Occipital lobe (tissue), 2 donors: ENCODE results near the gene CFAP20. TPM values are rescaled to one million over a fixed set of nuclear protein-coding genes. Genes with fewer than 3 reads are reported as not detected.

ENCODE experiments used
- DNase-seq: peaks from one replicate; lab custom pipeline; 2025; lab: John Stamatoyannopoulos, UW
- total RNA-seq: library from RNA; depleted of rRNA; stranded (reverse); fragments of >200 nt; gene quantifications from one replicate; pipeline ENCODE4 v1.2.3, GENCODE V29; 2014

The CFAP20 gene
- total RNA-seq, 1 donor from 2014 or later = 82.8 TPM

DNA sequence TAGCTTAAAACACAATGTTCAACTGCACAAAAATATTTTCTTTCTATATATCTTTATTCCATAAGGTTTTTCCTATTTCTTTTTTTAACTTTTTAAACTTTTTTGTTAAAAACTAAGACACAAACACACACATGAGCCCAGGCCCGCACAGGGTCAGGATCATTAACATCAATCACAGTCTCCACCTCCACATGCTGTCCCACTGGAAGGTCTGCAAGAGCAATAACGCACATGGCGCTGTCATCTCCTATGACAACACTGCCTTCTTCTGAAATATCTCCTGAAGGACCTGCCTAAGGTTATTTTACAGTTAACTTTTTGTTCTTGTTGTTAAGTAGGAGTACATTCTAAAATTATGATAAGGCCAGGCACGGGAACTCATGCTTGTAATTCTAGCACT lies 4.1 kb downstream of the CFAP20 start:
- DNase-seq = no peak

DNA sequence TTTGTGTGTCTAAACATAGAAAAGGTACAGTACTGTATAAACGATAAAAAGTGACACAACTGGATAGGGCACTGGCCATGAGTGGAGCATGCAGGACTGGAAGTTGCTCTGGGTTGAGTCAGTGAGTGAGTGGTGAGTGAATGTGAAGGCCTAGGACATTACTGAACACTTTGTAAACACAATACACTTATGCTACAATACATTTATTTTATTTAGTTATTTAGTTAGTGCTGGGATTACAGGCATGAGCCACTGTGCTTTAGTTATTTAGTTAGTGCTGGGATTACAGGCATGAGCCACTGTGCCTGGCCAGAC lies 4.6 kb downstream of the CFAP20 start:
- DNase-seq = no peak

- no peak for DNase-seq
These were observed 5.1 kb downstream of the CFAP20 start for GRCh38 chr16:58123896-58124600.

- no peak for DNase-seq
These were observed 8.0 kb downstream of the CFAP20 start for GRCh38 chr16:58121132-58121531.

DNA sequence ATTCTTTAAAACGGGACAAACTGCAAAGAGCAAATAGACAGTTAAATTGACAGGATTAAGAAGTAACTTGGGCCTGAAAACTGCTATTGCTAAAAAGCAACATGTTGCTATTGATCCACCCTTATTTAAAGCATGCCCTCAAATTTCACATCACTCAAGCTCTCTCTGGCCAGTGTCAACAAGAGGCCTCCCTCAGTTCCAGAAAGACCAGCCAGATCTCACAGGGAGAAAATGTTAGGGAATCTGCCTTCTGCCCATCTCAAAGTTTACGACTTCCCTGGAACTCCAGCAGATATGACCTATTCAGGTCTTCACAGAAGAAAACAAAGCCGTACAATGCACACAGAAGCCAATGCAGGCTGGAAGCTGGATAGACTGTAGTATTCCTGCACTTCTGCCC lies 8.9 kb downstream of the CFAP20 start:
- no peak for DNase-seq

DNA sequence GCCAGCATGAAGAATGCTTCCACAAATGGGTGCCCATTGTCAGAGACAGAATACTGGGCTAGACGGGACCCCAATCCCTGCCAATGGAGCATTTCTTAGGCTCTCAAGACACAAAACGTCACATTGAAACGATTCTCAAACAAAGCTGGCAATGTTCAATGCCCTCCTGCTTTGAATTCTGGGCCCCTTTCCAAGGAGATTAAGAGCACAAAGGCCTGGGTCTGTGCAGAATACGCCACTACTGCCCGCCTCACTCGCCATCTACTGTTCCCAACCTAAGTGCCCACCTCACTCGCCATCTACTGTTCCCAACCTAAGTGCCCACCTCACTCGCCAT lies 9.7 kb downstream of the CFAP20 start:
- peak; percentile 7 for DNase-seq

GRCh38 chr16:58118801-58119508 lies 10.2 kb downstream of the CFAP20 start:
- DNase-seq = no peak

DNA sequence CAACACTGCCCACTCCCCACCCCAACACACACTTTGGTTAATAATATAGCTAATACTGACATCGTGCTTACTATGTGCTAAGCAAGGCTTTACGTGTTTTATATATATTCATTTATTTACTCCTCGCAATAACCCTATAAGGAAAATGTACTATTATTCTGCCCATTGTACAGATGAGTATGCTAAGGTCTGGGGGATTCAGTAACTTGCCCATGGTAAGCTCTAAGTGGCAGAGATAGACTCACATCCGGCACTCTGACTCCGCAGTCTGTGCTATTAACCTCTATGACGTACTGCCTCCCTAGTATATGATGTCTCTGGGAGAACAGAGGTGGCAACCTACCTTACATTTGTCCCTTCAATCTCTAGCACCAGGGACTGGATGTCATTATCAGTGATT lies 12.7 kb downstream of the CFAP20 start:
- no peak for DNase-seq

DNA sequence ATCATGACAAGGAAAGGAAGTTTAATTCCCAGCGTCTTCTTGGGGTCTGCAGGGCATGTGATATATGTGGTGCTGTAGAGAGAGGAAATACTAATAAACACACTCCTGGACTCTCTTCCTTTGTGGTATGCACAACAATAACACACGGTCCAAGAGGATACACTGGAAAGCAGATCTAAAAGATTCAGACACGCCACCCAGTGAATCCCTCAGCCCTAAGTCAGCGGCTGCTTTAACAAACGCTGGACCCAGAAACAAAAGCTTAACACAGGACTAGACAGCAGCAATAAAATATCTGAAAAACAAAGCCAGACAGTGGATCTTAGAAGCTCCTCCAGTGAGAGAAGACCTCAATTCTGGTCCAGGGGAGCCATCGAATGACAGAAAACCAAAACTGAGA lies 13.1 kb downstream of the CFAP20 start:
- DNase-seq = no peak

DNA sequence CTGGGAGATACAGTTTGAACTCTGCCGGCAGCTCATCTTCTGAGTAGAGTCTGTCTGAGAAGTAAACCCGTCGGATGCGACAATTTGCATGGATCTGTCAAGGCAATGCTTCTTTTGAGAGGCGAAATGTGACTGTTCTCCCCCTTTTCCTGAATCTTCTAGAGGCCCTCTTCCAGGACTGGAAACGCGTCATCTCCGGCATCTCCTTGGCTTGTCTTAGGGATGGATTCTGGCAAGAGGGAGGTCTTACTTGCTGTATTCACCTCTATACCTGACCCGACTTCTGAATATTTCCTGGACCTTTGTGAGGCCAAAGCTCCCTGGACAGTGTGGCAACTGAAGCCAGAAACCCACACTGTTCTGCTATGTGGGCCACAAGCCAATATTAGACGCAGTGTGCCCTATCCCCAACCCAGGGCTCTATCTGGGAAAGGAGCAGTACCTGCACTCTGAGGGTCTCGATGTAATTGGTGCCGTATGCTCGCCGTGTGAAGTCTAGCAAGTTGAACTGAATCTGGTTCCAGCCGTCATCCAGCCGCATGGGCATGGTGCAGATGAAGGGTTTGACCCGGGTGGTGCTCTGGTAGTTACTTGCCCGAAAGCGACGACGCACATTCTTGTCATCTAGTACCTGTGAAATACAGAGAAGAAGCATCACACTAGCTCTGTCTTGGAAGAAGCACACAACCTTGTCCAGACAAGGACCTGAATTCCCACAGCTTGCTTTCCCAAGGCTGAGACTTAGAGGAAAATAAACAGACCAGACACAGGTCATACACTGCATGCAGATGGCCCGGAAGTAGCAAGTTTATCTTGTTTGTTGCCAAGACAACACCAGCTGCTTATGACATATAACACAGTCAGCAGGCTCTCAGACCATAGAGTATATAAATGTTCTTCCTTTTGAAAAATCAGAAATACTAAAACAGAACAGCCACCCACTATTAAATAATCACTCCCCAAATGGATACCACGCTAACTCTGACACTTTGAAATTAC lies 14.1 kb downstream of the CFAP20 start:
- no peak for DNase-seq

- DNase-seq = no peak
These were observed 17.9 kb downstream of the CFAP20 start for GRCh38 chr16:58111302-58111627.

- DNase-seq = no peak
These were observed 18.4 kb downstream of the CFAP20 start for GRCh38 chr16:58110571-58111301.

DNA sequence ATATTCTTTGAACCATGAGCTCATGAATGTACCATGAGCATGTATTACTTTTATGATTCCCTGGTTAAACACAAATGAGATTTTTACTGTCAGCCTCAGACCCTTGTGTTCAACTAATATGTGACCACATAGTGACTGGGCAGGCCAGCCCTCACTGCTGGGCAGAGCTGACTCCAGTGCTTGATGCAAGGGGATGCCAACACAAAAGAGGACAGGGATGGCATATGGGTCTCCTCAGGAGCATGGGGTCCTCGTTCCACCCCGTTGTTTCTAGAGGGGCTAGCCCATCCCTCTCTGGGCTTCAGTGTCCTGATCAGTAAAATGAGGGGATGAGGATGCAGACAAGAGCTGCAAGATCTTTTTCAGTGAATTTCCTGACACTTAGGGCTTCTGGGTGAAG lies 19.3 kb downstream of the CFAP20 start:
- no peak for DNase-seq

DNA sequence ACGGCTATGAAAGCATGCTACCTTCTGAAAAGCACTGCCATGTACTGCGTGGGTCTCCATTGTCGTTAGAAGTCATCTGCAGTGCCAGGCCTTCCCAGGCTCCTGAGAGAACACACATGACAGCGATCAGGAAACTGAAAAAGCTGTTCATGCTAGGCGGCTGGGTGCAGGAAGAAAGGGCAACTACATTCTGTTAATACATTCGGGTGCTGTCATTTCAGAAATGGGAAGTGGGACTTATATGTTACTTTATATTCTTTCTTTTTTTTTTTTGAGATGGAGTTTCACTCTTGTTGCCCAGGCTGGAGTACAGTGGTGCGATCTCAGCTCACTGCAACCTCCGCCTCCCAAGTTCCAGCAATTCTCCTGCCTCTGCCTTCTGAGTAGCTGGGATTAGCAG lies 19.9 kb downstream of the CFAP20 start:
- DNase-seq = no peak

DNA sequence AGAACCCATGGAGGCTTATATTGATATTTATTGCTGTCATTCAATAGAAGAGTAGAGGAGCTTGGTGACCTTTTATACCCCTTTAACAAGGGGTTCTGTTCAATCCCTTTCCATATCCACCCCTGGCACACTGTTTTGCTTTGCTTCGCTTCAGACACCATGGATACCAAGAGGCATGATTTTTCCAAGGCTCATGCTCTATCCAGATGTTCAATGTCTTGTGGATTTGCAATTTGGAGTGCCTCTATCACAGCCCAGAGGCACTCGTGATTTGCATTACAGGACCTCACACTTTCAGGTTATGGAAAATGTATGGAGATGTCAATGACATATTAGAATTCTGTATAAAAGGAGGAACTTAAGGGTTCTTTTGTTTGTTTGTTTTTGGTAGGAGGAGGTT lies 21.5 kb downstream of the CFAP20 start:
- DNase-seq = no peak

DNA sequence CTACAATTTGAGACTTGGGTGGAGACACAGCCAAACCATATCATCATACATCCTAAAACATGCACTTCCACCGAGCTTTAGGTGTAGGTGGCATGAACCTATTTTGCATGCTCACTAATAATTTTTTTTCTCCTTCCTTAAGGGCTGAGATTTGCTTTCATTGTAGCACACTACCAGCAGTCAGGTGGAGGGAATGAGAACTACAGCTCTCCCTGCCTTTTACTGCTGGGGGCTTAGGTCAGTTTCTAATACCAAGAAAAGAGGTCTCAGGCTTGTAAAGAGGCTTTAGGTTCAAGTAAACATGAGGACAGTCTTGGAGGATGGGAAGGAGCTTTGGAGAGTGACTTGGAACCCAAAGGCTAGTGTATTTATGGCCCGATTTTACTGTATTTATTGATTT lies 22.0 kb downstream of the CFAP20 start:
- no peak for DNase-seq

- DNase-seq = no peak
These were observed 23.6 kb downstream of the CFAP20 start for GRCh38 chr16:58105631-58106030.

GRCh38 chr16:58102665-58103392 lies 26.4 kb downstream of the CFAP20 start:
- no peak for DNase-seq

DNA sequence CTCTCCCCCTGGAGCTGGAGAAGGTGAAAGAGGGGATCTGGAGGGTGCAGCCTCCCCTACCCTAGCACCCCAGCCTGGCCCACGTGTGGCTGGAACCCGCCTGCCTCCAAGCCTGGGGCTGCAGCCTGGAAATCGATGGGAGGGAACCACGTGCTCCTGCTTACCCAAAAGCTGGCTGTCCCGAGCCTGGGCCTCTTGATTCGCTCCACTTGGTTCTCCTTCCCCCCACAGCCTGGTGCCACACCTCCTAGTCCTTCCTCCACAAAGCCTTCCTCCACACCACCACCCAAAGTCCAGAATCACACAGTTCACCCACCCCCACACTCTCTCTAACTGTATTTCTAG lies 29.3 kb downstream of the CFAP20 start:
- no peak for DNase-seq

DNA sequence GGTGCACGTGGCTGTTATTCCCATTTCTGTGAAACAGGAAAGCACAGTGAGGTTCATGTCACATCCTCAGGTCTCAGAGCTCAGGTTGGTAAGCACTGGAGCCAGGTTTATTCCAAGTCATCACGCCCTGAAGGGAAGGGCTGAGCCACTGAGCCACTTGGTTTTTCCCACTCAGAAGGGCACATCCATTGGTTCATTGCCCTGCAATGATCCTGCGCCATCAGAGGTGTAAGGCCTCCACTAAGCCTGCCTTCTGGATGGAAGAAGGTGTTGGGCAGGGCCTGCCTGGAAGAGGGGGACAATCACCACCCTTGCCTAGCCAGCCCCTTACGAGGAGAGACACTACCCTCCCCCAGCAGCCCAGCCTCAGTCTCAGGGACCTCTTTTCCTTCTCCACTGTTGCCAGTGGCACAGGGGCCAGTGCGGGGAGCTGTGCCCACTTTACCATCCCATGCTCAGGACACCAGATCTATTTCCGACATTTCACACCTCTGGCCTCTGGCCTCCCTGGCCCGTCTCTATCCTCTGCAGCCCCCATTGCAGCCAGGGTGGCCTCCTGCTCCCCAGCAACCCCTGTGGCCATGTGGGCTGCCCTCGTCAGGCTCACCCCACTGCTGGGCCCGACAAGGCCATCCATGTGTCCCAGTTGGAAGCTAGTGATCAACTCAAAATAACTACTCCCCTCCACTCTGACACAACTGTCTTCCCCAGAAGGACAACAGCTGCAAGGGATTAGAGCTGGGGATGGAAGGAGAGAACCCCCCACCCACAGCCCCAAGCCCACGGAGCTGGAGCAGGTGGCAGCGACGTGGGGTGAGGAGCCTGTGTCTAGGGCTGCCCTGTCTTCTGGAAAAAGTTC lies 29.9 kb downstream of the CFAP20 start:
- no peak for DNase-seq
